ENCODE data around the gene LAMA2. TPM values are rescaled to one million over a fixed set of nuclear protein-coding genes. Genes with fewer than 3 reads are reported as not detected.
A peak's percentile ranks its signal among the peaks of the same experiment; 100 is the strongest.

LAMA2 gene
- total RNA-seq, 1 donor from 2014 or later, result 88.8 TPM

DNA sequence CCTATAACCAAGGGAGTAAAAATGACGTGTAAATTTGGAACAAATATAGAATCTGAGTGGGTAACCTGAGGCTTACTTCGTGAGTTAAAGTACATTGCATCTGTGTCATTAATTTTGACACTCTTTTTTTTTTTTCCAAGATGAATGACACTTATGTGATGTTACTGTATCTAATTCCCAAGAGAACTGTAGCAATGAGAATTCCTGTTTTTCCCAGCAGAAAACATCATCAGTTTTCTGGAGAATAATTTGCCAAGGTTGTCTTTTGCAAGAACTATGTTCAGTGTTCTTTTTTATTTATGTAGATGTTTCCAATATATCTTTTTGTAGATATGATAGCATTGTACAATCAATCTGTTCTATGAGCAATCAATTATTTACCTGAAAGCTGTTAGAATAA, 543.4 kb downstream of the LAMA2 start:
- ATAC-seq, result no peak

DNA sequence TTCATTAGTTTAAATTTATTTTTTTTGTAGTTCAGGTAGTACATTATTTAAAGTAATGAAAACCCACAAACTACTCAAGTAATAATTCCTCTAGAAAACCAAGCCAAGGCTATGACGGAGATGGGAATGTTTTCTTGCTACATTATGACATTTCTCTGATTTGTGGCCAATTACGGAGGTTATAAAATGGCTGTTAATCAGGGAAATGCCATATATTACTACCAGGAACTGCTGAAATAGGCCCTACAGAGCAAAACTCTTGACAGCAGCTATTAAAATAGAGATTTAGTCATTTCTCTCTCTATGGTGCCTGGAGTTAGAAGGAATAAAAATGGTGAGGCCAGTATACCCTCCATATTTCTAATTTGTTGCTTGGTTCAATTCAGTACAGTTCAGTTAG, 547.0 kb downstream of the LAMA2 start:
- DNase-seq (ENCODE audit: low spot score) (no peak), ATAC-seq (no peak)
- intact Hi-C loops (cut with DNase I), result no loop called here

More for the DNA sequence above, 543.4 kb downstream of the LAMA2 start:
- intact Hi-C loops (cut with DNase I), result no loop called here
- no peak for DNase-seq (ENCODE audit: low spot score)

DNA sequence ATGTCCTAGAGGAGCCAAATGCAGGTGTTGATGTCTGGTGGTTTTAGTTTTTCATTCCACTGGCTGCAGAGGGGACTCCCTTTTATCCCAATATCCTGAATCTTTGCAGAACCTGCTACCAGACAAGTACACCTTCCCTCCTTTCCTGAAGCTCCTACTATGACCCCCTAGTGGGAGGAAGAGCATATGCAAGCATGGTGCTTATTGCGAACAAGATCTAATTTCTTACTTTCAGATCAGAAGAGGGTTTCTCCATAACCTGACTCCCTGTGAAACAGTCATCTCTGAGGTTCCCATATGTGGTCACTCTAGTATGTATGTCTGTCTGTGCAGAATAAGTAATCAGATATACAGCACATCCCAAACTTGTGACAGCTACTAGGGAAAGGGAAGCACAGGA, 549.8 kb downstream of the LAMA2 start:
- ATAC-seq, result no peak
- no peak for DNase-seq (ENCODE audit: low spot score)
- intact Hi-C loops (cut with DNase I), result no loop called here

DNA sequence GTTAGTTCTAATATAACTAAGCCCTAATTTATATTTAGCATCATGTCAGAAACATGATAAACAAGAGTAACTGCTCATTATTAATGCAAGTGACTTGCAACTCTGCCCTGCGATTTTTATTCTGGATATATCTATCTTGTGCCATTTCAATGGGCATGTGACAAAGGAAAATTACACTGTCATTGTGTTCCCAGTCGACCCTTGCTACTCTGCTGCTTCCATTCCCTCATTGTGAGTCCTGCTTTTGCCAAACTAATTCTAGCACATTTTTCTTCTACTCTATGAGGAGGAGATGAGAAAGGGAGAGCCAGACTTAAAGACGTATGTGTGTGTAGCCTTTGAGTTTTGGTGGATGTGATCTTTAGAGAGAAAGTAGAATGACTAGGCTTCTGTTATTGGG, 551.2 kb downstream of the LAMA2 start:
- intact Hi-C loops (cut with DNase I), result no loop called here
- DNase-seq (ENCODE audit: low spot score), result no peak
- ATAC-seq, result no peak

DNA sequence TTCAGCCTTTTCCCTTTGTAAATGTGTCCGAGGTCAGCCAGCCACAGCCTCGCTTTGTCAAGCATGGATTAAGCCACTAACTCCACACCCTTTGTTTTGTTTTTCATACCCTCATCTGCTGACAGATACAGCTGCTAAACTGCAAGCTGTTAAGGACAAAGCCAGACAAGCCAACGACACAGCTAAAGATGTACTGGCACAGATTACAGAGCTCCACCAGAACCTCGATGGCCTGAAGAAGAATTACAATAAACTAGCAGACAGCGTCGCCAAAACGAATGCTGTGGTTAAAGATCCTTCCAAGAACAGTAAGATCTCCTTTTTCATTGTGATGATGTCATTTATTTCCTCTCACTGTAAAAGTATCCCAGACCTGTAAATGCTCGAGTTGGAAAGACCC, 557.8 kb downstream of the LAMA2 start:
- intact Hi-C loops (cut with DNase I), result no loop called here
- ATAC-seq, result peak; percentile 57
- DNase-seq (ENCODE audit: low spot score), result no peak

DNA sequence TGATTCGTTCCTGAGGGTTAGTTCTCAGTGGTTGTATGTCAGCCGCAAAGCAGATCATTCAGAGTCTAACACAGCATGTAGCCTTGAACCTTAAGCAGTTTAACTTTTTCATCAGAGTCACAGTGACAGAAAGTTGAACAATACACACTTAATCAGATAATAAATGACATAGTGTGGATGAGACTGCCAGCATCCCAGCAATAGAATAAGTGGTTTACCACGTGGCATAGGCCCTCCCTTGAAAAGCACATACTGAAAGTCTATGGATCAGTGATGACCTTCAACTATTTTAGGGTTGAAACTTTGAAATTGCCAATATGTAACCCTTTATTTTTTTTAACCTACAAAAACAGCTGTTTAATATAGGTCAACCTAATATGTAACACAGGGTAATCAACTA, 561.7 kb downstream of the LAMA2 start:
- DNase-seq (ENCODE audit: low spot score), result no peak
- intact Hi-C loops (cut with DNase I), result no loop called here
- ATAC-seq, result no peak

DNA sequence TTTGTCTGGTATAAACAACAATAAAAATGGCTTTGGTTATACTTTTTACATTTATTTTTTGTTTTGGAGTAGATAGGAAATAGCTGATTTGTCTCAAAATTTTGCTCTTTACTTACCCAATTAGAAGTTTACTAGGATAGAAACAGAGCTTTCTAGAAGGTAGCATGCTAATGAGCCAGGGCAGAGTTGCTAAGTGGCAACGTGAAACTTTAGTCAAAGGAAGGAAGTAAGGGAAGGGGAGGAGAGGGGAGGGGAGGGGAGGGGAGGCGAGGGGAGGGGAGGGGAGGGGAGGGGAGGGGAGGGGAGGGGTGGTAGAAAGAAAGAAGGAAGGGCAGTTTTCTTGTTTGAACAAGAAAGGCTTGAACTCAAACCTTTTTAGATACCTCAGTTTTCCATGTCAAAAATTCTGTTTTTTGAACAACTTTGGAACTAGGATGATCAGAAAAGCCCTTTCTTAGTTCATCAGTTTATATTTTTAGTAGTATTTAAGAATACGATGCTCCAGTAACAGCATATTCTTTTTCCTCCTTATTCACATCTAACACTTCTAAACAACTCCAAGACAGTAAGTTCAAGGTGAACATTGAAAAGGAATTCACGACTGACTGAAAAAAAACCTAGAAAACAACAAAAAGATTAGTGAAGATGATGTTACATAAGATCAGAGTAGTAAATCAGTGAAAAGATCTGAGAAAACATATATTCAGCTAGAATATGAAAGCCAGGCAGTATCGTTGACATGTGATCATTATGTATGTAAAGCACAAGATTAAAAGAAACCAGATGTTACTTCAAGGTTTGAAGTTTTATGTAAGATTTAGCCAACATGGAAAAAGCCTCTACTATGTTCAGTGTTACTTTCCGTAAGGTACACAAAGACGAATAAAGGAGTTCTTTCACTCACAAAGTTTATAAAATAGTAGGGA, 563.6 kb downstream of the LAMA2 start:
- DNase-seq (ENCODE audit: low spot score) (no peak), ATAC-seq (no peak)
- intact Hi-C loops (cut with DNase I), result no loop called here

DNA sequence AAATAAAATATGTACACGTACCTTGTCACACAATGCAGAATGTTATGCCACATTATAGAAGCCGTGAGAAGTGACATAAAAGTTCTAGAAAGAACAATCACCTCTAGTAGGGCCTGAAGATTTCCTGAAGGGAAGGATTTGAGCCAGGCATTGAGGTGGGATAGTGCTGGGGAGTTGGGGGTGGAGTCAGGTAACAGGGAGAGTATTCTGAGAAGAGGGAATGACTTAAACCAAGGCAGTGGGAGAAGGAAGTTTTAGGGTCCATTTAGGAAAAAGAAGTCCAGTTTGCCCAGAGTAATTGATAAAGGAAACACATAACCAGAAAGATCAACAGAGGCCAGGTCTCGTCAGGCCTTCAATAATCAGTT, 564.2 kb downstream of the LAMA2 start:
- ATAC-seq (no peak), DNase-seq (ENCODE audit: low spot score) (no peak)
- intact Hi-C loops (cut with DNase I), result no loop called here

DNA sequence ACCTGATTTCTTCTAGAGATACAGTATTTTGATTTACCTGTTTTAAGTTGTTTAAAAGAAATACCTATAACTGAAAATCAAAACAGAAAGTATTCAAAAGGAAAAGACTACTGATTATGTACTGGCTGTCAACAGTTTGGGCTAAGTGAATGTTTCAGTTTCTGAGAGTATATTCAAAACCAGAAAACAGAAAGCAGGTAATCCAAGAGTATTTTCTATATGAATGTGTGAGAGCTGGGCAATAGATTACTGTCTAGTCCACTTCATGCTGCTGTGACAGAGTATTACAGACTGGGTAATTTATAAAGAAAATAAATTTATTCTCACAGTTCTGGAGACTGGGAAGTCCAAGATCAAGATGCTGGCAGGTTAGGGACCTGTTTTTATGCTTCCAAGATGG, 566.0 kb downstream of the LAMA2 start:
- intact Hi-C loops (cut with DNase I), result no loop called here
- DNase-seq (ENCODE audit: low spot score) (no peak), ATAC-seq (no peak)

DNA sequence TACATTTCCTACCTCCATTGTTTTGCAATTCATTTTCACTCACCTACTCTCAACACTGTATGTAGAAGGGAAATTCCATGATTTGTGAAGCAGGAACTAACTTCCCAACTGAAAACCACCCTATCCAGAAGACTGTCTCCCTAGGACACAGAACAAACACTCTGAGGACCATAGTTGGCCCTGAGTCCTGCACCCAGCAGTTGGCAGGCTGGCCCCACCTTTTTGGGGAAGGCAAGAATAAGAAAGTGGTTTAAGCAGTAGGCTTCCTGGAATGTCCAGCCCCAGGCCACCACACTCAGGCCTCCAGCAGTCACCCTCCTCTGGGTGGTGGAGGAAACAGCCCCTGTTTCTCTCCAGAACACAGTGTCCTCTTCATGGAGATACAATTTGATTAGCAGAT, 568.2 kb downstream of the LAMA2 start:
- ATAC-seq (peak; percentile 46), DNase-seq (ENCODE audit: low spot score) (no peak)
- intact Hi-C loops (cut with DNase I), result no loop called here

DNA sequence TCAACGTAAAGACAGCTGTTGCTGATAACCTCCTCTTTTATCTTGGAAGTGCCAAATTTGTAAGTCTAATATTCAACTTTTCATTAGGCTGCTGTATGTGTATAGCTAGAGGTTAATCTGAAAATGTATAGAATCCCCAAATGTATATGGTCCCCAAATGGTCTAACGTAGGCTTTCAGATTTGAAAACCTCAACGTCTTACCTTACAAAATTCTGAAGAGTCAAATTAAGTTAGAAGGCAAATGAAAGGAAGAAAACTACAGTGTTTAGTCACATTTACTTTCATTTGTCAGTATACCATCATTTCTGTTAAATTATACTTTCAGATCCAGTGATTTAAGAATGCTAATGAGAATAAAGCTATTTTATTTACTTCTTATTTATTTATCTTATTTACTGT, 570.1 kb downstream of the LAMA2 start:
- ATAC-seq, result no peak
- intact Hi-C loops (cut with DNase I), result no loop called here
- no peak for DNase-seq (ENCODE audit: low spot score)

DNA sequence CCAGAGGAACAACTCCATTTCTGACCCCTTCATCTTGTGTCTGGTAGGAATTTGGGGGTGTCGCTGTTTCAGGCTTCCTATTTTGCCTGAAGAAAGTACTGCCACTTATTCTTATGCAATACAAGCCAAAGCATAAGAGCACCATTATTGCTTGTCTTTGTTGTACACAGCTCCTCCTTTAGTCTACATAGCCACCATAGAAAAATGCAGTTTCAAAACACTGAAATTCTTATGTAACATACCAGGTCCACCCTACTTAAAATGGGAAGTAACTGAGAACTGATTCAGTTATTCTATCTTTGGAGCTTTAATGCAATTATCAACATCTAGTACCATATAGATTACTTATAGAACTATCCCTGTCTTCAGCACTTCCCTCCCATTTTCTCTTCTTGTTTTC, 571.5 kb downstream of the LAMA2 start:
- DNase-seq (ENCODE audit: low spot score) (no peak), ATAC-seq (no peak)
- intact Hi-C loops (cut with DNase I), result no loop called here

DNA sequence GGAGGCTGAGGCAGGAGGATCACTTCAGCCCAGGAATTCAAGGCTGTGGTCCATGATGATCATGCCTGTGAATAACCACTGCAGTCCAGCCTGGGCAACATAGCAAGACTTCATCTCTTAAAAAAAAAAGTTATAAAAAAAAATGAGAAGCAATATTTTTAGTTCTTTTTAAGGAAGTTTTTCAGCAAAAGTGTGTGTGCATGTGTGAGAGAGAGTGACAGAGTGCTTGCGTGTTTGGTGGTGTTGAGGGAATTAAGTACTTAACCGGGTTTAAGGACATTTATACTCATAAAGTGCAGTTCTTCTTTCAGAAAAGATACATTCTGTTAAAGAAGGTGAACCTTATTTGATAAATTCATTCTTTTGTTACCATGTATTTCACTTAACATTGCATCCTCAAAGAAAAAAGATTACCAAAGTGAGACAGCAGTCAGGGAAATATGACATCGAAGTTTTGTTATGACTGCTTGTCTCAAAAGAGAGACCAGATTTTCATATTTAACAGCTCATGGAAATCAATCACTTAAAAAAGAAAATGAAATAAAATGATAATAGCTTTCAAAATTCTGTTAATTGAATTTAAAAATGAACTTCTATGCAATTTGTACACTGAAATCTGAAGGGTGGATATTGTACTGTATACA, 572.3 kb downstream of the LAMA2 start:
- no peak for ATAC-seq
- intact Hi-C loops (cut with DNase I), result no loop called here
- DNase-seq (ENCODE audit: low spot score), result no peak

DNA sequence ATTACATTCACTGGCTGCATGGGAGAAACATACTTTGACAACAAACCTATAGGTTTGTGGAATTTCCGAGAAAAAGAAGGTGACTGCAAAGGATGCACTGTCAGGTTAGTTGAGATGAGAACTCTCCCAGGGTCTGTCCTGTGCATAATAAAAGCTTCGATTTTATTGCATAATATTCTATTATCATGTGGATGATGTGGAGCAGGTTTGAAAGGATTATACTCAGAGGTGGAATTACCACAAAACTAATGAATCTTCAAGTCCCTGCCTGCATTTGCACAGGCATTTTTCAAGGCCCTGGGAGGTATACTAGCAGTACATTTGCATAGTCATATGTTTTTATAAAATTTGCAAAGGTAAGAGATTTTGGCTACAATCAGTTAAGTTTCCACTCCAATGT, 577.3 kb downstream of the LAMA2 start:
- DNase-seq (ENCODE audit: low spot score) (no peak), ATAC-seq (no peak)
- intact Hi-C loops (cut with DNase I), result no loop called here

DNA sequence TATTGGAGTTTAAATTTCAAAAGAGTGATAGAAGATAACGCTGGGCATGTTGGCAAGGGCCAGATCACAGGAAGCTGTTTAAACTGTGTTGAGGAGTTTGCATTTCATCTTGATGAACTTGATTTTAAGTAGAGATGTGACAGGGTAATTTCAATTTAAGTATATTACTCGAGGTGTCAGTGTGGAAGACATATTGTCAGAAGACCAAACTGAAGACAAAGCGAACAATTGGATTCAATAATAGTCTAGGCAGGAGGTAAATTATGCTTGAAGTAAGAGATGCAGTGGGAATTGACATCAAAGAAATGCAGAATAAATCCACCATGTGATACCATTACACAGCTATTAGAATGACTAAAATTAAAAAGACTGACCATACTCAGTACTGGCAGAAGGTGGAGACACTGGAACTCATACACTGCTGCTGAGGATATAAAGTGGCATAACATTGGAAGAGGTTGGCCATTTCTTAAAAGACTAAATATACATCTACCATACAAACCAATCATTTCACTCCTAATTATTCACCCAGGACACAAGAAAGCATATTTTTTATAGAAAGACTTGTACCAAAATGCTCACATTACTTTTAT, 586.2 kb downstream of the LAMA2 start:
- intact Hi-C loops (cut with DNase I), result no loop called here
- no peak for DNase-seq (ENCODE audit: low spot score)
- no peak for ATAC-seq

DNA sequence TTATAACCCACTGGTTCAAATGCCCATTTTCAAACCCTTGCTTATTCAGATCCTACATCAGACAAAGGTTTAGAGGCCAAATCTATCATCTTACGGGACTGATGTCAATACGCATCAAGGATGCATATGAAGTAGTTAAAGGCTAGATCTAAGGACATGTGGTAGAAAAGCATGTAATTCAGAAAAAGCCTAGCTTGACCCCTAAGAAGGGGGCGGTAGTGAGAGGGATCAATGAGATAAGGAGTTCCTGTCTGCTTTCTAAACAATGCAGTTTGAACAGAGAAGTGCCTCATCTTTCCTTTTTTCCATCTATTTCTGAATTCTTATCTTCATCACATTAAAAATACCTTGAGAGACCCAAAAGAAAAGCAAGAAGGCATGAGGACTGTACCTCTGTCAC, 589.3 kb downstream of the LAMA2 start:
- ATAC-seq (no peak), DNase-seq (ENCODE audit: low spot score) (no peak)
- intact Hi-C loops (cut with DNase I), result no loop called here

DNA sequence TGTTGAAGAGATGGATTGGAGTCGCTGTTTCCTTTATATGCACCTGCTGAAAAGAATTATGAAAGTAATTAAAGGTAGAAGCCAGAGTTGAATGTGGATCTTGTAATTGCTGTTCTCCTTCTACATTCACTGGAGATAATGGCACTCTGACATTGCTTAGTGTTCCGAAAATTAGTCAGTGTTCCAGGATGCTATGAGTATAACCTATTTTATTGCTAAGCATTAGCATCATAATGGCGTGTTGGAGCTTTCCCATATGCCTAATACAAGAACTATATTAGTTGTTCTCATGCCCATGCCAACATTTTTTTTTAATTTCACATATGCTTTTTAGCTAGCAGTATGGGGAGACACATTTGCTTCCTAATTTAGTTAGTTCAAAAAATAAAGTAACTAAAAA, 590.6 kb downstream of the LAMA2 start:
- intact Hi-C loops (cut with DNase I), result no loop called here
- ATAC-seq (no peak), DNase-seq (ENCODE audit: low spot score) (no peak)

DNA sequence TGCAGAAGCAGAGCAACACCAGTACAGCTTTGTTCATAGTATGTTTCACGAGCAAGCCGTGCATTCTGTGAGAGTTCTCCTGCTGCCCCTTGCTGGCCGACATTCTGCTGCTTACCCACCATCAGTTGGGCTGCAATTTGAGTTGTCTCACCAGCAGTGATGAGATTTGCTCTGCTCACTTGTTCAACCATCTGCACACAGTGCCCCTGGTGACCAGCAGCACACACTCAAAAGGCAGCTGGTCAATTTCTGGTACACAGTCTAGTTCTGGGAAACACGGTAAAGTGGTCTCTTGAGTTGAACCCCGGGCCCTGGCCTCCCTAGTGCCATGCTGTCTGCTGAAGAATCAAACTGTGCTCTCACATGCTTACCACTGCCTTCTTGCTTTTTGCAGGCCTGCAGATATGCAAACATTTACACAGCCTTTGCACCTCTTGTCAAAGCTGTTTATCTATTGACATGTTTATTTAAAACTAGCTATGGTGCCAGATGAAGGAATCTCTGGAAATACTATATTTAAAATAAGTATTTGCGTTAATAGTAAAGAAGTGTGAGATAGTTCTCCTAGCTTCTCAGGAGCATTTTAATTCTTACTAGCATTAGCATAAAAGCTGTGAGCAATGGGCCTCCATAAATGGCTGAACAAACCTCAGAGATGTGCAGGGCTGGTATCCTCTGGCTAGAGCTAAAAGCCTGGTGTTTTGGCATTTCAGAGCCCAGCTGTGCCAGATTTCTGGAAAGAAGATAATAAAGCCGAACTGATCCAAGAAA, 592.7 kb downstream of the LAMA2 start:
- DNase-seq (ENCODE audit: low spot score) (no peak), ATAC-seq (peak; percentile 30)
- intact Hi-C loops (cut with DNase I), result no loop called here

DNA sequence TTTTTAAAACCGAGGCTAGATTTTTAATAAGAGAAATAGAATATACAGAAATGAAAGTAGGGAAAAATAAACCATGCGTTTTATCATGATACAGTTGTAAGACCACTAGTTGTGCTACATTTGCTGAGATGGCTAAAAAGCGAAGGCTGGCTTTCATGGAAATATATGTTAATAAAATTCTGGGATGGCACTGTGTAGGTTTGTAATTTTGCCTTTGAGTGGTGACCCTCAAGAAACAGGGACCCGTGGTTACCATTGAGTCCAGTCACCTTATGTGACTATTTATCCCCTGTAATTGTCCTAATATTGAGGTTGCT, 593.3 kb downstream of the LAMA2 start:
- intact Hi-C loops (cut with DNase I), result no loop called here
- DNase-seq (ENCODE audit: low spot score) (no peak), ATAC-seq (no peak)

DNA sequence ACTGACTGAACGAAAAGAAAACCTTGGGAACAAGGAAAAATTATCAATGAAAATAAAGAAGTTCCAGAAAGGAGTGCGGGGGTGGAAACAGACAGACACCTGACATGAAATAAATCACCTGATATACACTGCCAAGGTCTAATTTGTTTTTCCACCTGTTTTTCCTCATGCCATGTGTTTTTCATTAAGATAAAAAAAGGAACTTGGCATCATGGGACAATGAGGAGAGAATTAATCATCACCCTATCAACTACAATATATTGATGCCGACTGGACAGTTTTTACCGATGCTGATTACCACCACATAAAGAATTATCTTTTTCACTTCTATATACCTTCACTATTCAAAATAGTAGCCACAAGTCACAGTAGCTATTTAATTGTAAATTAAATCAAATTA, 593.9 kb downstream of the LAMA2 start:
- intact Hi-C loops (cut with DNase I), result no loop called here
- no peak for DNase-seq (ENCODE audit: low spot score)
- ATAC-seq, result no peak
